Upper lobe of right lung (tissue), 1 donor: ENCODE results near the gene UBE2L3. TPM values are rescaled to one million over a fixed set of nuclear protein-coding genes. Genes with fewer than 3 reads are reported as not detected.

Experiments used
- ATAC-seq: fragments of 200-7000 bp; cut with Tn5 transposase; one replicate; pipeline ENCODE4 v1.9.1; 2020; ENCODE audit warnings: mild to moderate bottlenecking, moderate library complexity
- DNase-seq: peaks from one replicate; pipeline ENCODE4 v3.0.0-alpha.2; 2020
- H3K27ac ChIP-seq: fragments of 200-600 bp; one replicate; pipeline ENCODE4 v1.8.0; 2022
- H3K27me3 ChIP-seq: fragments of 200-600 bp; one replicate; pipeline ENCODE4 v1.8.0; 2022; ENCODE audit warnings: mild to moderate bottlenecking
- H3K36me3 ChIP-seq: fragments of 200-600 bp; one replicate; pipeline ENCODE4 v1.8.0; 2022
- H3K4me1 ChIP-seq: fragments of 200-600 bp; one replicate; pipeline ENCODE4 v1.8.0; 2022
- H3K4me3 ChIP-seq: fragments of 200-600 bp; one replicate; pipeline ENCODE4 v1.8.0; 2022; ENCODE audit warnings: mild to moderate bottlenecking
- H3K9me3 ChIP-seq: fragments of 200-600 bp; one replicate; pipeline ENCODE4 v1.8.0; 2022
- CTCF ChIP-seq: fragments of 200-600 bp; IDR thresholded peaks from one replicate; pipeline ENCODE4 v1.8.0; 2022; ENCODE audit warnings: antibody characterized with exemption
- intact Hi-C: fragments of 100-400 bp; cut with DNase I; formaldehyde crosslinking; loops from one replicate; pipeline ENCODE4 v1.11.0; 2022
- total RNA-seq: library from RNA; stranded (reverse); fragmentation: NEBNext Ultra II Directional; extraction: Animal tissue kit (Norgen Biotek cat#: 25700); gene quantifications from one replicate; pipeline ENCODE4 v1.2.1, GENCODE V29; 2021
- donor health status: DM: no; HTN: yes; CAD: no; lungs with severe emphysema.

Gene UBE2L3
- total RNA-seq, 1 donor from 2014 or later: 45.7 TPM

GRCh38 chr22:21632237-21632895 lies 64.9 kb downstream of the UBE2L3 start, which contains the start of gene CCDC116:
Gene CCDC116 (plus strand): TSS chr22:21632760. CDS start chr22:21633182, 422 bp downstream.
- H3K4me3 ChIP-seq: no peak within 1 kb of the TSS
- H3K27ac ChIP-seq: no peak within 1 kb of the TSS
- DNase-seq (peak; percentile 76), ATAC-seq (peak; percentile 12)
- no peaks in the 10 kb centered on the region for H3K27me3 ChIP-seq
- H3K36me3 ChIP-seq: no peaks in the 10 kb centered on the region
- H3K4me1 ChIP-seq: peaks cover 3% of the 10 kb centered on the region
- no peaks in the 10 kb centered on the region for H3K9me3 ChIP-seq
- intact Hi-C loops: no loop called here
- no peak for TF ChIP-seq CTCF

GRCh38 chr22:21632931-21633330 lies 65.4 kb downstream of the UBE2L3 start:
- DNase-seq (no peak), ATAC-seq (no peak)
- Histone ChIP-seq H3K9me3 (no peaks in the 10 kb centered on the region), H3K27me3 (no peaks in the 10 kb centered on the region), H3K4me3 (no peak overlapping the region), H3K4me1 (peaks cover 3% of the 10 kb centered on the region), H3K27ac (no peak overlapping the region), H3K36me3 (no peaks in the 10 kb centered on the region)
- intact Hi-C loops: no loop called here
- no peak for TF ChIP-seq CTCF

DNA sequence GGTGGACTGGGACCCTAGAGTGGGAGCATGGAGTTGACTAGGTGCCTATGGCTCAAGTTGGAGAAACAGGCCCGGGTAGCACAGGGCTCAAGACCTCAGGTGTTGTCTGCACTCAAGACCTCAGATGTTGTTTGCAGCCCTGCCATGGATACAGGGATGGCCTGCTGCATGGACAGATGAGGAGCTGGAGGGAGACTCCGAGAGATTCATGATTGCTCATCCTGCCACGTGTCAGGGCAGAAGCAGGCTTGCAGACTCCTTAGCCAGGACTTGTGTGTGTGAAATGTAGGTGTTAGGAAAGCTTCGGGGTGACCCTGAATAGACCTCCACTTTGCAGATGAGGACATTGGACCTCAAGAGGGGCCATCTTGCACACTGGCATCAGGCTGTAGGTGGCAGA lies 66.0 kb downstream of the UBE2L3 start:
- intact Hi-C loops: no loop called here
- no peak for TF ChIP-seq CTCF
- no peak for ATAC-seq

GRCh38 chr22:21634081-21634480 lies 66.6 kb downstream of the UBE2L3 start:
- no peaks in the 10 kb centered on the region for H3K36me3 ChIP-seq
- no peak overlapping the region for H3K4me3 ChIP-seq
- DNase-seq: no peak
- no peak for ATAC-seq
- intact Hi-C loops: no loop called here
- H3K4me1 ChIP-seq: peaks cover 3% of the 10 kb centered on the region
- no peak overlapping the region for H3K27ac ChIP-seq
- no peaks in the 10 kb centered on the region for H3K9me3 ChIP-seq
- TF ChIP-seq CTCF: no peak
- H3K27me3 ChIP-seq: no peaks in the 10 kb centered on the region

More for the DNA sequence above, 66.0 kb downstream of the UBE2L3 start:
- Histone ChIP-seq H3K4me1 (peaks cover 3% of the 10 kb centered on the region), H3K4me3 (no peak overlapping the region), H3K27me3 (no peaks in the 10 kb centered on the region), H3K36me3 (no peaks in the 10 kb centered on the region), H3K27ac (no peak overlapping the region), H3K9me3 (no peaks in the 10 kb centered on the region)
- DNase-seq: no peak

DNA sequence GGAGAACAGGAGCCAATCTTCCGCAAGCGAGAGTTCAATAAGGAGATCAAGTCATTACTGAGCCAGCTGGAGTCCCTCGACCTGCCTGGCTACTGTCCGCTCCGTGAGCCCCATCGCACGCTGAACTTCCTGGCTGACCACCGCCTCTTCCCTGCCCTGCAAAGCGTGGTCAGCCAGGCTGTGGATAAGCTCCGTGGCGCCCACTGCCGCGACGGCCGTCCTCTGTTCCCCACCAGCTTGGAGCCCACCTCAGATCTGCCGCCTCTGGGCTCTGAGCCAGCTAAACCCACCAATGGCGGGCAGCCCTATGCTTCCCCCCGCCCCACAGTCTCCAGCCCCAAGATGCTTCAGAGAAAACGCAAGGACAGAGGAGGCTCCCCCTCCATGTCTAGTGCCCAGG lies 67.3 kb downstream of the UBE2L3 start:
- Histone ChIP-seq H3K4me1 (peaks cover 3% of the 10 kb centered on the region), H3K36me3 (no peaks in the 10 kb centered on the region), H3K4me3 (no peak overlapping the region), H3K9me3 (no peaks in the 10 kb centered on the region), H3K27ac (no peak overlapping the region), H3K27me3 (no peaks in the 10 kb centered on the region)
- DNase-seq (no peak), ATAC-seq (no peak)
- intact Hi-C loops: no loop called here
- no peak for TF ChIP-seq CTCF
